GM12873 (cell line): Measurements from ENCODE around the gene ETV1.

ENCODE experiments used
- CTCF ChIP-seq: IDR thresholded peaks from 2 replicates; pipeline ENCODE4 v1.5.1; 2012; ENCODE audit warnings: low read depth, mild to moderate bottlenecking, moderate library complexity, low read length, control low read depth; ENCODE audit not compliant: insufficient read depth; ENCODE audit errors: missing control alignments

The ETV1 gene

DNA sequence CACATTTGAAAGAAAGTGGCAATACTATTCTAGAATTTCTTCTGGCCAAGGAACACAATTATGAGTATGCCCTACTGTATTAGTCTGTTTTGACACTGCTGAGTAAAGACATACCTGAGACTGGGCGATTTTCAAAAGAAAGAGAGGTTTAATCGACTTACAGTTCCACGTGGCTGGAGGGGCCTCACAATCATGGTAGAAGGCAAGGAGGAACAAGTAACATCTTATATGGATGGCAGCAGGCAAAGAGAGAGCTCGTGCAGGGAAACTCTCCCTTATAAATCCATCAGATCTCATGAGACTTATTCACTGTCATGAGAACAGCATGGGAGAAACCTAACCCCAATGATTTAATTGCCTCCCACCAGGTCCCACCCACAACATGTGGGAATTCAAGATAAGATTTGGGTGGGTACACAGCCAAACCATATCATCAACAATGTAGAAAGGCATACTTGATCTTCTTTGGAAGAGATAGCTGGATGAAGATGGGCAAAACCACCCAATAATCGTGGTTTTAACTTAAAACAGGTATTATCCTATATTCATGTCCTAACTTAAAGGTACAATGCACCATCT, 113.9 kb downstream of the ETV1 start:
- TF ChIP-seq CTCF, result no peak

DNA sequence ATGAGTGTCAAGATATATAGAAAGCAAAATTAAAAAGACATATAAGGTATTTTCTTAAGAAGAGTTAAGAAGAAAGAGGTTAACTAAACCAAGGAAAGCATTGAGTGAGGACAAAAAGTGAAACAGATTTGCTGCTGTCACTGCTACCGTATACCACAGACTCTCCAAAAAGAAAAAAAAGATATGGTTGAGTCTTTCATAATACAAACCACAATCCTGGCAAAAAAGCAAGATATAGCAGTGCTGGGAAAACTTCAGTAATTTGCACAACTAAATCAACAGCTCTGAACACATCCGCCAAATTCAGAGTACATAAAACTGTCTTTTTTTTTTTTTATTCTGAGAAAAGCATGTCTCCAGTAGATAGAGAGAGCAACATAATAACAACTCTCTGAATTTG, 114.7 kb downstream of the ETV1 start:
- no peak for TF ChIP-seq CTCF

DNA sequence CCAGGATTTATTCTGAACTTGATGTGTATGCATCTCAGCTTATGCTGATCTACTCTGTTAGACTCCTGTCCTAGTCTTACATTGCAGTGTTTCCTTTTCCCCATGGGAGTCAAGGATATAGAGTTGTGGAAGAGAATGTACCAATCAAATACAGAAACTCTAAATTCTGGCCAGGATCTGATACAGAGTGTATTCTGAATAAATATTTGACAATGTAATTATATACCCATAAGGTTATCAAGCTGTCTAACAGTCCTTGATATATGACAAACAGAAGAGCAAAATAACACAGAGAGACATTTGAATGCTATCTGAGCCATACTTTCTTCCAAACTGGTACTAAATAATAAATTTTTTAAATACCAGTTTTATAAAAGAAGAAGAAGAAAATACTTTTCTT, 116.8 kb downstream of the ETV1 start:
- TF ChIP-seq CTCF, result no peak

- TF ChIP-seq CTCF, result no peak
These were observed 118.5 kb downstream of the ETV1 start for GRCh38 chr7:13871008-13871407.

GRCh38 chr7:13860734-13861133, 128.7 kb downstream of the ETV1 start:
- no peak for TF ChIP-seq CTCF

DNA sequence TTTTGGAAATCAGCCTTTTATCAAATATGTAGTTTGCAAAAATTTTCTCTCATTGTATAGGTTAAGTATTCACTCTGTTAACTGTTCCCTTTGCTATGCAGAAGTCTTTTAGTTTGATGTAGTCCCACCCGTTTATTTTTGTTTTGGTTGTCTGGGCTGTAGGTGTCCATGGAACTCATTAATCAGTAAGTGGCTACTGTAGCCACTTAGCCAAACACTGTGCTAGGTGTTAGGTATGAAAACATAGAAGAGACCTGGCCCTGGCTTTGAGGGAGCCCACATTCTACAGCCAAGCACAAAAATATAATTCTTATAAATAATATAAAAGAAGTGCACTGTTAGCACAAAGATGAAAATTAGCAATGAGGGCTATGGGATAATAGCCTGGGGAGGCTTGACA, 133.5 kb downstream of the ETV1 start:
- no peak for TF ChIP-seq CTCF

DNA sequence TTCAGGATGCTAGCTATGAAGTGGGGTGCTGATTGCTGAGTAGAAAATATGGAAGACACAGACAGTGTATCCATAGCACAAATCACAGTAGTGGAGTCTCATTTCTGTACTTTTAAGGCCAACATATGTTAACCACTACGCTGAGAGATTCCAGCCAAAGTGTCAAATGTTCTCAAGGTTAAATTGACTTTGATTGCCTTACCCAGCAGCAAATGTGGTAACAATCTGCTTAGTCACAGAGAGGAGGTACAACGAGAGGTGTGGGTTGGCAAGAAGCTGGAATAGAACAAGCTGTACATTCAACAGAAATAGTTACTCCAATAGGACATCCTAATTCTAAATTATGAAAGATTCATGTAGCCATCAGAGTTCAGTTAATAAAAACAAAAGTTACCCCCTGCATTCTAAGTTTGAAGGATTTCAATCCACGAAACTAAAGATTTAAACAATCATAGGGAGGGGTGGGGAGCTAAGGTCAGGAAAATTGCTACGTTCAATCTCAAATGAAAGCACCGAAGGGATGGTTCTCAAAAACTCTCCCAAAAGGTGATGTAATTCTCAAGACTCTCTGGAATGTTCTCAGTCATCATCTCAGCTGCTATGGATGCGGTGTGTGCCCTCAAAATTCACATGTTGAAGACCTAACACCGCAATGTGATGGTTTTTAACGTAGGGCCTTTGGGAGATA, 137.0 kb downstream of the ETV1 start:
- TF ChIP-seq CTCF, result no peak

DNA sequence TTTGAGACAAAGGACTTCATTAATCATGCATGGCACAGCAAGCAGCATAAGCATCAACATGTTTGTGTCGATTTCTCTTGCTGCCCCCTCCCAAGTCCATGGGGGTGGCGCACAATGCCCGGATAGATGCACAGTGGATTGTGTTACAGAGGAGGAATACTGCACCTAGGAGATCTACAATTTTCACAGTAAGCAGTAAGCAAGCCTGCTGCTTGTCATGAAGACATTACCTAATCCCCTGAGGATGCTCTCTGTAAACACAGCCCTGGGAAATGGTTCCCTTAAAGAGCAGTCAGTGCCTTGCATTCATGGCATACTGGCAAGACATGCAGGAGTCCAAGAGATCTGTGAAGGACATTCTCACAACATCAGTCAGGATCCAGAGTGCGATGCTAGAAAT, 137.7 kb downstream of the ETV1 start:
- TF ChIP-seq CTCF, result no peak
